Stimulated activated CD4-positive, alpha-beta T cell treated with anti-CD3 and anti-CD28 coated beads, Interleukin-12 subunit alpha, Interleukin-12 subunit beta, amount 100 ng/mL, for 4 hours (primary cell): ENCODE results near the gene GNAQ.
"Not testable (repeated sequence)": the region's sequence is repeated elsewhere in the genome, so short reads cannot be mapped to it uniquely, and the experiment has no call there.

Experiments
- DNase-seq: peaks from one replicate; pipeline ENCODE4 v3.0.0-alpha.2; 2020

Gene GNAQ

DNA sequence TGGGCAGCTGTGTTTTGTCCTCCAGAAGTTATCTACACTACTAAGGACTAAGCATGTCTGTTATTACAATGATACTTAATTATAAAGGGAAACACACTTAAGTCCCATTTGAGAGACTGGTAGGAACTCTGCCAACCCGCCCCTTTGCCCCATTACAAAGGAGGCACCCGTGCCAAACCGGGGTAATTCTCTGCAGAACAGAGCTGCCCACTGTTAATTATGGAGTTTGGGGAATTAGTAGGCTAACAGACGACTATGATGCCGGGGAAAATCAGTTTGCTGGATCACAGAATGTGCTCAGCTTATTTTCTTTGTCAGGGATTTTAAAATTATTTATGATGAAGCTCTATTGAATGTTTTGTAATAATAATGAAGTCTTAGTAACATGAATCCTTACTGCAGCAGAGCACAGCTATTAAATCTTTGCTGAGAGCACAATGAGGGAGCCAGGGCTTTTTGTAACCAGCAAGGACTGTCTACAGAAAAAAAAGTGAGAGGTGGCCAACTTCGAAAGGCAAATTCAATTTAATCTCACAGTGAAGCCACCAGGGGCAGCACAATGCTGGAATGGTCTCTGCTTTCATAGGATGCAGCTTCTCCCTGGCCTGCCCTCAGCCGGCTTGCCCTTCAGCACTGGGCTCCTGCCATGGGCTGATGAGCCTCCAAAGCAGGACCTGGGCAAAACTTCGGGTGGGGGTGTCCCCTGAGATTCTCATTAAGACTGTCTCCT lies 134.5 kb downstream of the GNAQ start:
- no peak for DNase-seq

DNA sequence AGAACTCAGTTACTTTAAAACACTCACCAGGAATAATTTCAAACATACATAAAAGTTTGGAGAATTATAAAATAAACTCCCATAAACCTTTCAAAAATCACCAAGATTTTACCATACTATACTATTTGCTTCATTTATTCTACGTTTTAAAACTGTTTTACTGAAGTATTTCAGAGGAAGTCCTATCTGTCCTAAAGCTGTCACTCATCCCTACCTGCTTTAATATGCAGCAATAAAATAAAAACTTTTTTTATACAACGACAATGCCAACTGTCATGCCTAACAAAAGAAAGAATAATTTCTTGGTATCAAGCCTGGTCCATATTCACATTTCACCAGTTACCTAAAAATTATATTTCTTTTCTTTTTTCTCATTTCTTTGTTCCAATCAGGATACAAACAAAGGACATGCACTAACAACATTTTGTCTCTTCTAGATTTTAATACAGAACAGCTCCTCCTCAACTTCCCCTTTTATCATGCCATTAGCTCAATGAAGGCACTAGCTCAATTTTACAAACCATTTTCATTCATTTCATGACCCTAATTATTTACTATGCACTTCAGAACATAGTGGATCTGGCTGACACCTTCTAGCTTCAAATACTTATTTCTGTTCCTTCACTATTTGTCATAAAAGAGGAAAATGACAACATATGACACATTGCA lies 135.2 kb downstream of the GNAQ start:
- DNase-seq: no peak

DNA sequence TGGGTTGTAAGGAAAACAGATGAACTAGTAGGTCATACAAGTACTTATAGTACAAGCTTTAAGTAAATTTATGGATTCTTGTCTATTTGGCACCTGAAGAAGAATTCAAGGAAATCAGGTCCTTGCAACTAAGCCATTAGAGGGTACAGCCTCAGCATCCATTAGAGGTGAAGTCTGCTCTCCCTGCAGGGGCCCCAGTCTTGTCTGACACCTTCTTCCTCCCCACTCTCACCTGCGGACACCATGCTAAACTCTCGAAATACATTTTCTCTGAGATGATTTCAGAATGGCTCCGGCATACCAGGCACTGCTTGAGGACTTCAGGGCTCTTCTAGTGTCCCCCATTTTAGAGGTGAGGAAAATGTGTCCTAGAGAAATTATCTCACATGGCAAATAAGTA lies 137.9 kb downstream of the GNAQ start:
- DNase-seq: no peak

DNA sequence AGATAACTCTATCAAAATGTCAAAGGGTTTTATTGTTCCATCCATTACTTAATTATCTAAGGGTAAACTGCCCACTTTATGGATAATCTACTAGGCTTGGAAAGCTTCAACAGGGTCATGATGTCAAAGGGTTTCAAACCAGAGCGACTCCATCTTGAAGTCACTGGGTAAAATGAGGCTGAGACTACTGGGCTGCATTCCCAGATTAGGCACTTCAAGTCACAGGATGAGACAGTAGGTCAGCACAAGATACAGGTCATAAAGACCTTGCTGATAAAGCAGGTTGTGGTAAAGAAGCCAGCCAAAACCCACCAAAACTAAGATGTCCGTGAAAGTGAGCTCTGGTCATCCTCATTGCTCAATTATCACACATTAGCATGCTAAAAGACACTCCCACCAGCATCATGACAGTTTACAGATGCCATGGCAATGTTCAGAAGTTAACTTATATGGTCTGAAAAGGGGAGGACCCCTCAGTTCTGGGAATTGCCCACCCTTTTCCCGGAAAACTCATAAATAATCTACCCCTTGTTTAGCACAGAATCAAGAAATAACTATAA lies 138.6 kb downstream of the GNAQ start:
- DNase-seq: no peak

DNA sequence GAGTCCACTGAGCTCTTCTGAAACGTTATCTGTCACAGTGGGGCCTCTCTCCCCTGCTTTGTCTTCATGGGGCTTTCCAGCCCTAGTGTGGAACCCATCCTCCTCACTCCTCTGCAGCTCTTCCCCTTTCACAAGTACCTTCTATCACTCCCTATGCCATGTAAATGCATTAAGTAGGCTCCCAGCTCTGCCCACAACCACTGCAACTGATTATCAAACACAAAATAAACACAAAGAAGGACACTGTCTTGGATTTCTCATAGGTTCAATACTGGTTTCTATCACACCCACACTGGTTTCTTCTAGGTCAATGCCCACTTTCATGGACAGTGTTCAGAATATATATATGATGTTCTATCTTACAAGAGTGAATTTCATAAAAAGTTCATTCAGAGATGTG lies 139.4 kb downstream of the GNAQ start:
- no peak for DNase-seq

DNA sequence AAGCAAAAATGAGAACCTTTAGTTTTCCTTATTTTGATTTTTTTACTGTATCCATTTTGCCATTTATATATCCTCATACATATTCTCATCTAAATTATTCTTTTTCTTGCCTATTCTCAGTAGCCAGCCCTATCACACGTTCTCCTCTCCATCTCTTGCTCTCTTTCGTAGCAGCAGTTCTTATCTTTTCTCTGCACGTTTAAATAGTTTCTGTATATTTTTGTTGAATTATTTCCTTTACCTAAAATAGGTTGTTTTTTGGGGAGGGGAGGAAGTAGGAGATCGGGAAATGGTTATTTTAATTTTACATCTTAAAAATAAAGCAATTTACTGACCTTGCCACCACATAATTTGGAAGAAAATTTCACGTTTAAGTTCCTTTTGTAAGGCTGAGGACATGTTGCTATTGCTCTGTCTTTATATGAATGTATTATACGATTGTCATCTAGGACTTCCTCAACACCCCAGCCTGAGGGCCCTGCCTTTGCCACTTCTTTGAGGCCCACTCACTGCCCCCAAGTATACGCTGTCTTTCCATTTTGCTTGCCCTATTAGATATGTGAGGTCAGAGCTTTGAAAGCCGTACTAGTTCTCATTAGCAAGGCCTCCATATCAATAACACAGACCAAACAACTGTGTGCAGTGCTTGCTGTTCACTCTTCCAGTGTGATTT lies 140.3 kb downstream of the GNAQ start:
- DNase-seq: no peak

DNA sequence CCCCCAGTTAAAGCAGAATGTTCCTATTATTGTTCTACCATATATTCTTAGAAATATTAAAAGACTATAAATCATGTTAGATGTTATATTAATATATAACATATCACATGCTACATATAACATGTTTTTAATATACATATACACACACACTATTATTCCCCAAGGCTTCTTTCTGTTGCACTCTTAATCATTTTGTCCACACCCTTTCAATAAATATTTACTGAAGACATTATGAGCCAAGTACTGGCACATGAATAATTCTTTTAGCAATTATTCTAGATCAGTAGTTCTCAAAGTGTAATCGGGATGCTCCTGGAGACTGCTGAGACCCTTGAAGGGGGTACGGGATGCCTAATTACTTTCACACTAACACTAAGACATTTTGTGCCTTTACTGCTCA lies 143.9 kb downstream of the GNAQ start:
- no peak for DNase-seq

DNA sequence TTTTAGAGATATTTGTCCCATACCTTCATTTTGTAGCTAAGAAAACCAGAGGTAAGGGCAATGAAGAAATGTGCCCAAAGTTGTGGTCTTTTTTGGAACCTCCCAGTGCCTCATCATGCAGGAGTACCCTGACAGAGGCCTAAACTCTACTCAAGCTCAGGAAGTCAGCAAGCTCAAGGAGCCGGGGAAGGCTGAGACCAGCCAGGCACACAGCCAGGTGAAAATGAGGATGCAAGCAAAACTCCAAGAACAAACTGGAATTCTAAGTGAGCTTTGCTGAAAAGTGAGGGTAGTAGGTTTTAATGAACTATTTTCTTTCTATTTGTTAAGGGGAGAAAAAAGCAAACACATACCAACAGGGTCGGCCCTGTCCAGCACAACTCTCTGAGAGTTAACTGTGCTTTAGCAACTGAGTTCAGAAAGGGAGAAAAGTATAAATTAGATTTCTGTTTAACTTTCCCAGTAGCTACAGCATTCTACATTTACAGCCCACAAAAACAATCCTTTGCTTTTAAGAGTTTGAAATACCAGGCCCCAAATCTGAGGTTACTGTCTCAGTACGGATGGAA lies 146.4 kb downstream of the GNAQ start:
- DNase-seq: no peak

DNA sequence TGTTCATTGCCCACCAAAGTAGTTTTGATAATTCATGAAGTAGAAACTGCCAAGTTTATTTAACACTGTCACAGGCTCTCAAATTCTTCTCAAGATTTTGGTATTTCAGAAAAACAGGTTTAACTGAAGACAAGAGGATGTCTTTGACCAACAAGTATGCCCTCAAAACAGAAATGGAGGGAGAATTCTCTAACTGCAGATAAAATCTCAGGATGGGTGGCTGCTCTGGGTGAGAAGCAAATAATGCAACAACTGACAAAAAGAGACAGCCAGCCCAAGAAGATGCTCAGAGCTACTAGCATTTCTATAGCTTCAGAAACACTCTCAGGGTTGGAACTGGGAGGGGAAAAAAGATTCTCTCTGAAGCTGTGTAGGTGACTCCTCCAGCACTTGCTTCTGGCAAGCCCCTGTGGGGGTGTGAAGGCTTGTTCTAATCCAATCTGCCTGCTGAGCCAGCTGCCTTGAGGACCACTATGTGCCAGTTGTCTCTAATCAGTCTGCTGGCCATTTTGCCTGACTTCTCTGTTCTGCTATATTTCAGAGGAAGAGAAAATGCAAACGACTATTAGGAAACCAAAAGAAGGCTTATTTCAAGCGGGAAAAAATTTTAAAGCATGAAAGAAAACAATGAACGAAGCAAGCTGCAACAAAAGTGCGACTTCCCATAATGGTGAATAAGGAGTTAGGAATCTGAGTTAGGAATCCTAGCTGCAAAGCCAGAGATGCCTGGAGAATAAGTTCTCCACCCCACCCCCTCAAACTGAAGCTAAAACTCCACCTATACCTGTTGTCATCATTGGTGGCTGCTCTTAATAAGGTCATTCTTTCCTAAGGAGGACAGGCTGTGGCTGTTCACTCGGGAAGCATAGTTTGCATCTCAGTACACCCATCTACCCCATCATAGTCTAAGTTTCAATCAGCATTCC lies 147.5 kb downstream of the GNAQ start:
- no peak for DNase-seq

DNA sequence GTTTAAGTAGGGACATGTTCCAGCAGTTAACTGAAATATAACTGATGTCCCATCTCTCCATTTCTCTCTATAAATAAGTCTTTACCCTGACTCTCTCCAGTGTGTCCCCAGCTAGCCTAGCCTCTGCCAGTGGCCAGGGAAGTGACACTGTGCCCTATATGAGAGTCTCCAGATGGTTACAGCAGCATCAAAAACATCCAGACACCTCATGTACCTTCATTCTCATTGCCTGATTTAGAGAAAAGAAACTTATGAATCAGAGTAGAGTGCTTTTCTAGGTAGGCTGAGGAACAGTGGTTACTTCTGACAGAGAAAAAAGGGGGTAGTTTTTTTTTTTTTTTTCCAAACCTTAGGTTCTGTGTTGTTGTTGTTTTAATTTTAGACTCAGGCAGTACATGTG lies 148.5 kb downstream of the GNAQ start:
- no peak for DNase-seq

DNA sequence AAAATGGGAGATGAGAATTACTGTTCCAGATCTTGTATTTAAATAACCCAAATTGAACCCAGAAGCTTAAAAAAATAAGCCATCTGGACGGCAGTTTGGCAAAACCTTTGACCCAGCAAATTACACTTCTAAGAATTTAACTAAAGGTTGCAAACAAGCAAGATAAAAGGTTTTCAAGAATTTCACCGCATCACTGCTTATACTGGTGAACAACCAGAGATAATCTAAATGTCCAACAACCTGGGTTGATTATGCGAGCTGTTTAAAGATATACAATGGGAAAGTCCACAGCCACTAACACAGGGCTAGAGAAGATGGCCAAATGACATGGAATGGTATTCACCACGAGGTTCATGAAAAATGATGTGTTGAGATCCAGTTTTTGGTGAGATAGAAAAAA lies 149.3 kb downstream of the GNAQ start:
- DNase-seq: no peak

DNA sequence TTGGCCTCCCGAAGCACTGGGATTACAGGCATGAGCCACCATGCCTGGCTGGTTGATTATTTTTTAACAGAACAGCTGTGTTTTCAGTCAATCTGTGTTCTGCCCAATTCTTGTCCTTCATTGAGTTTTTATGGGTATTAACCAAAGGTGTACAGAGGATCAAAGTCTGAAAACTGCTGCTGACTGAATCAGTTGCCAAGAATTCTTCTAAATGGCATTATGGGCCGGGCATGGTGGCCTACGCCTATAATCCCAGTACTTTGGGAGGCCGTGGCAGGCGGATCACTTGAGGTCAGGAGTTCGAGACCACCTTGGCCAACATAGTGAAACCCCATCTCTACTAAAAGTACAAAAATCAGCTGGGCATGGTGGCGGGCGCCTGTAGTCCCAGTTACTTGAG lies 150.0 kb downstream of the GNAQ start:
- DNase-seq: not testable (repeated sequence)

DNA sequence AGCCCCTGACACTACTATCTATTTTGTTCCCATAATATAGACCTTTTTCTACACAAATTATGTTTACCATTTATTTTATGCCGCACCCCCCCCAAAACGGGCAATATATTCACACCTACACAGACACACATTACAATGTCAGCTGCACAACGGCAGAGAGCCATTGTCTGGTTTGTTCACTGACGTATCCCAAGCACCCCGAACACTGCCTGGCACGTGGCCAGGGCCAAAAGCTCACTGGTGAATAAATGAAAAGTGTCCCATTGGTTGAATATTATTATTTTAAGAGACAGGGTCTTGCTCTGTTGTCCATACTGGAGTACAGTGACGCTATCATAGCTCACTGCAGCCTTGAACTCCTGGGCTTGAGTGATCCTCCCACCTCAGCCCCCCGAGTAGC lies 150.5 kb downstream of the GNAQ start:
- DNase-seq: no peak

DNA sequence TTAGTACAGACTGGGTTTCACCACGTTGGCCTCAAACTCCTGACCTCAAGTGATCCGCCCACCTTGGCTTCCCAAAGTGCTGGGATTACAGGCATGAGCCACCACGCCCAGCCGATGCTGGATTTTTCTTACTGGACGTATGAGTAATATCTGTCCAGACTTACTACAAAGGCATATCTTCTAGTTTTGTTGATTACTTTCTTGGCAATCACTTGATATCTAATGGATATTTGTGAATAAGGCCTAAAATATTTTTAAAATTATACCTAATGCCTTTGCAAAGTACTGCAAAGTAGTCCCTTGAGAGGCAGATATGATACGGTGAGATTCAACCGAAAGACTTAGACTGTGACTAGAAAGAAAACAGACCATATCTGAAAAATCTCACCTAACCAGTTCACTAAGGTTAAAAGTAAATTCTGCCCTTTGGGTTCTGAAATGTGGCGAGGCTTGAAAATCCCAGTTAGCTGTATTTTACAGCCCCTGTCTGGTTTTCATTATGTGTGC lies 152.1 kb downstream of the GNAQ start:
- no peak for DNase-seq

DNA sequence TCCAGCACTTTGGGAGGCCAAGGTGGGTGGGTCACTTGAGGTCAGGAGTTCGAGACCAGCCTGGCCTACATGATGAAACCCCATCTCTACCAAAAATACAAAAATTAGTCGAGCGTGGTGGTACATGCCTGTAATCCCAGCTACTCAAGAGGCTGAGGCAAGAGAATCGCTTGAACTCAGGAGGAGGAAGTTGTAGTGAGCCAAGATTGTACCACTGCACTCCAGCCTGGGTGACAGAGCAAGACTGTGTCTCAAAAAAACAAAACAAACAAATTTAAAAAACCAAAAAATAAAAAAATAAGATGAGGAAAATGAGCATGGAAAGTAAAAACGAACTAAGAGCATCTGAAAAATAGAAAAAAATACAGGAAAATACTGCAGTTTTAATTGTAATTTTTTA lies 152.8 kb downstream of the GNAQ start:
- not testable (repeated sequence) for DNase-seq

DNA sequence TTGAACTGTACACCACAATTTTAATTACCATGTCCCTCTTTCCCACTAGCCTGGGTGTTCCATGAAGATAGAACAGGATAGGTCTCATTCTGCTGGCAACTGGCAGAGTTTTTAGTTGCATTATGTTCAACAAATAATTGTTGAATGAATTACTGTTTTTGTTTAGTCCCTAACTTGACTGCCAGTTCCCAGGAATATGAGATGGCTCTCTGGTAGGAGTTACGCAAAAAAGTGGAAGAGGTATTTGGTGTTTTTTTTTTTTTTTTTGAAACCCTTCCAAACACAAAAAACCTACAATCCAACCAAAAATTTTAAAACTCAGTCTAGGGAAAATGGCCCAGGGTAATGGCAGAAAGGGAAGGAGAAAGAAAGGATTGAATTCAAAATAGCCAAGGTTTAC lies 153.6 kb downstream of the GNAQ start:
- no peak for DNase-seq

DNA sequence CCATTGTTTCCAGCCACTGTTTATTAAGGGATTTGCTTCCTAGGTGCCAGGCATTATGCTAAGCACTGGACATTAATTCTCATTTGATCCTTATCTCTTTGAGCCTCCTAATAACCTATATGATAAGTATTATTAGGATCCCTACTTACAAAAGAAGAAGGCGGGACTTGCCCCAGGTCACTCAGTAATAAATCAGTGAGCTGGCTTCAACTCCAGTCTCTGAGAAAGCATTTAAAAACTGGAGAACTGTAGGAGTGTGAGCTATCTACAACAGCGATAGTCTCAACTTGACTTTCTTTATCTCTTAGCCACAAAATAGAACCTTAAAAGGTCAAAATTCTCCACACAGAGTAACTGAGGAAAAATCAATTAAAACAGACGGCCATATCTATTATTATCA lies 155.0 kb downstream of the GNAQ start:
- DNase-seq: no peak

DNA sequence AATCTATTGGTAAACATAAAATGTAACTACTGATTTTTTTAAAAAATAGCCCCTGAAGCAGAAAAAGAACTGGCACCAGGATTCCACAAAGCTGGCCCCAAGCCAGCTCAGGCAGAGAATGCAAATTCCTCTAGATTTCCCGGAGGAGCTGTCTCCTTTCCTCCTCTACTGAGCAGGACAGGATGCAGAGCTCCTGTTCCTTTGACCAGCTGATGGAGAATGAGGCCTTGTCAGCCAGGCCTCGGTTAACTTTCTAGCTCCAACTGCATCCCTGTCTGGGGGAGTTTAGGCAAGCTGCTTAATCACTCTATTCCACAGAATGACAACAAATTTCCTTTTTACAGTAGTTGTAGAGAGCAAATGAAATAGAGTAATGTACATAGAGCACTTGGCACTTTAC lies 155.5 kb downstream of the GNAQ start:
- DNase-seq: no peak

DNA sequence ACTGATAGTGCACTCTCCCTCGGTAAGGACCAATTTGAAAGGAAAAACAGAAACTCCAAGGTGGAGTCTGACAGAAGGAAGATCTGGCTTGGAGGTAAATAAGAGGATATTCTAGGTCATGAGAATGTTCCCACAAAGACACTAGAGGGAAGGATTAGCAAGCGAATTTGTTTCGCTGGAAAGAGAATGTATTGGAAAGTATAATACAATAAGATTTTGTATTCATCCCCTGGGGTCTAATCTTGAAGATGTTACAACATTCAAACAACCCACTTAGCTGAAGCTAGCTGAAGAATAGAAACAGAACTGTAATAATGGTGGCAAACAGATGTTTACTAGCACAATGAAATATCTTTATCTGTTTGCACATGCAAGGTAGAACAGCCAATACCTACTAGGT lies 158.7 kb downstream of the GNAQ start:
- DNase-seq: no peak

DNA sequence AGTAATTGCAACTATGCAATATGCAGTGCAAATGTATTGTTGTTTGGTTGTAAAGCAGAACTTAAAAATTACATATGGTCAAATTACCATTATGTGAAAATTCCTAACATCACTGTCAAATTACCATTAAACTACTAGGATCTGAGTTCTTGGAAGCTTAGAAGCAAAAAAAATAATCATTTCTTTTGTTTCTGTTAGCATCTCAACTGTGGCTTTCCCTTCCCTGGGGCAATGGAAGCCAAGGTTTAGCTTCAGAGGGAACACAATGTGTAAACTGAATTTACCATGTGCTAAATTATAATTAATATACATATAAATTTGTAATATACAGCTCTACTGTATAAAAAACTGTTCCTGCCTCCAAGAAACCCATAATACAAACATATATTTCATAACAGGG lies 159.4 kb downstream of the GNAQ start:
- DNase-seq: no peak

DNA sequence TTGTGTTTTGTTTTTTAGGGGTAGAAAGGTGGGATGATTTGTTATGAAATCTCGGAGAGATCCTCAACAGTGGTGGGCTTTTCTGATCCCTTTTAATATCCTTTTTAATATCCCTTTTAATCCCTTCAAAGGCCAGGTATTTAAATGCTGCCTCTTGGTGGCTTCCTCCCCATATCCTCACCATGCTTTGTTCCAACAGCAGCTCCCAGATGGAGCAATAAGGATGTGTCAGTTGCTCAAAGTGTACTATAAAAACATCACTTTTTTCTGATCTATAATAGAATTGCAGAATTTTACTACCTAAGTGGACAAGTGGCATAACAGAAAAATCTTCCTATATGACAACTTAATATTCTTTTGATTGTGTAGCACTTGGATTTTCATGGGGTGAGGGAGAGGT lies 160.1 kb downstream of the GNAQ start:
- DNase-seq: no peak

DNA sequence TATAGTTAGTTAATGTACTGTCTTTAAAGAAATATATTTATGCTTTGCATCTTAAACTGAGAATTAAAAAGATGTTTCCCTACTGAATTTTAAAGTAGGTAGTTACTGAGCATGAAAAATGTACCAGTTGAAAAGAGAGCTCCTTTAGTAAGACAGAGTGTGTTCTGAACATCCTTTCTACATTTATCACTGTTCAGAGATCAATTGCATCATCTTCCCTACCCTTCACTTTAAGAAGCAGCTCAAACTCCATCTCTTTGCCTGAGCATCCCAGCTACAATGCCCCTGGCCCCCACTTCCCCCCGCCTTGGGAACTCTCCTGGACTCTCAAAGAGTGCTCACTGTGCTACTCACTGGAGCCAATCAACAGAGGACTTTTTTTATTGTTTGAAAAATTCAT lies 164.7 kb downstream of the GNAQ start:
- DNase-seq: no peak
